NB4 (cell line): ENCODE data around the gene LGALS7.

Source experiments
- DNase-seq: peaks from one replicate; pipeline ENCODE4 v3.0.0; 2010; ENCODE audit warnings: low read depth
- H3K4me3 ChIP-seq: one replicate; pipeline ENCODE4 v1.5.1; 2011; ENCODE audit warnings: mild to moderate bottlenecking, low read depth, low read length, moderate library complexity
- CTCF ChIP-seq: IDR thresholded peaks from one replicate; pipeline ENCODE4 v1.5.1; 2012; ENCODE audit warnings: low read depth, low read length
- MYC ChIP-seq: IDR thresholded peaks from 2 replicates; pipeline ENCODE4 v1.6.1; 2011; ENCODE audit warnings: low read depth, low read length
- POLR2A ChIP-seq: IDR thresholded peaks from 2 replicates; pipeline ENCODE4 v1.6.1; 2011; ENCODE audit warnings: mild to moderate bottlenecking; ENCODE audit not compliant: insufficient read length; ENCODE audit errors: extremely low read depth
- TF ChIP-seq, protein P1 (sequence below): IDR thresholded peaks from 2 replicates; pipeline ENCODE4 v1.6.1; 2011; ENCODE audit warnings: low read depth, low read length

LGALS7 gene

GRCh38 chr19:38730470-38730730, 42.9 kb downstream of the LGALS7 start:
- TF ChIP-seq POLR2A: no peak
- TF ChIP-seq, protein P1, sequence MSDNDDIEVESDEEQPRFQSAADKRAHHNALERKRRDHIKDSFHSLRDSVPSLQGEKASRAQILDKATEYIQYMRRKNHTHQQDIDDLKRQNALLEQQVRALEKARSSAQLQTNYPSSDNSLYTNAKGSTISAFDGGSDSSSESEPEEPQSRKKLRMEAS: no peak
- no peak for TF ChIP-seq CTCF
- no peak for TF ChIP-seq MYC
- no peak overlapping the region for H3K4me3 ChIP-seq
- DNase-seq: no peak

DNA sequence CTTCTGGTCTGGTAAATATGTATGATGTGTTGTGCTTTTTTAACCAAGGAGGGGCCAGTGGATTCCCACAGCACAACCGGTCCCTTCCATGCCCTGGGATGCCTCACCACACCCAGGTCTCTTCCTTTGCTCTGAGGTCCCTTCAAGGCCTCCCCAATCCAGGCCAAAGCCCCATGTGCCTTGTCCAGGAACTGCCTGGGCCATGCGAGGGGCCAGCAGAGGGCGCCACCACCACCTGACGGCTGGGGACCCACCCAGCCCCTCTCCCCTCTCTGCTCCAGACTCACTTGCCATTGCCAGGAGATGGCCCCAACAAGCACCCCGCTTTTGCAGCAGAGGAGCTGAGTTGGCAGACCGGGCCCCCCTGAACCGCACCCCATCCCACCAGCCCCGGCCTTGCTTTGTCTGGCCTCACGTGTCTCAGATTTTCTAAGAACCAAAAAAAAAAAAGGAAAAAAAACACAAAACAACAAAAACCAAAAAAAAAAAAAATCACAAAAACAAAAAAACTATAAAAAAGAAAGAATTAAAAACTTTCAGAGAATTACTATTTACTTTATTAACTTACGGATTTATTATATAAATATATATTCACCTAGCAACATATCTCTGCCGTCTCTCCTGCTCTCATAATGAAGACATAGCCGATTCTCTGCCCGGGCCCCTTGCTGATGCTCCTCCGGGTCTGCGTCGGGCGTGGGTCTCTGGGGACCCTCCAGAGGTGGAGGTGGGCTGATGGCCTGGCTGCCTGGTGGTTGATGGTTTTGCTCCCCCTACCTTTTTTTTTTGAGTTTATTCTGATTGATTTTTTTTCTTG, 43.5 kb downstream of the LGALS7 start:
- peak; percentile 66 for DNase-seq
- no peak overlapping the region for H3K4me3 ChIP-seq
- TF ChIP-seq, protein P1: peak; percentile 61; the same call in 1 of the 2 replicates
- TF ChIP-seq CTCF (peak; percentile 59), POLR2A (no peak), MYC (peak; percentile 62; the same call in 1 of the 2 replicates)

DNA sequence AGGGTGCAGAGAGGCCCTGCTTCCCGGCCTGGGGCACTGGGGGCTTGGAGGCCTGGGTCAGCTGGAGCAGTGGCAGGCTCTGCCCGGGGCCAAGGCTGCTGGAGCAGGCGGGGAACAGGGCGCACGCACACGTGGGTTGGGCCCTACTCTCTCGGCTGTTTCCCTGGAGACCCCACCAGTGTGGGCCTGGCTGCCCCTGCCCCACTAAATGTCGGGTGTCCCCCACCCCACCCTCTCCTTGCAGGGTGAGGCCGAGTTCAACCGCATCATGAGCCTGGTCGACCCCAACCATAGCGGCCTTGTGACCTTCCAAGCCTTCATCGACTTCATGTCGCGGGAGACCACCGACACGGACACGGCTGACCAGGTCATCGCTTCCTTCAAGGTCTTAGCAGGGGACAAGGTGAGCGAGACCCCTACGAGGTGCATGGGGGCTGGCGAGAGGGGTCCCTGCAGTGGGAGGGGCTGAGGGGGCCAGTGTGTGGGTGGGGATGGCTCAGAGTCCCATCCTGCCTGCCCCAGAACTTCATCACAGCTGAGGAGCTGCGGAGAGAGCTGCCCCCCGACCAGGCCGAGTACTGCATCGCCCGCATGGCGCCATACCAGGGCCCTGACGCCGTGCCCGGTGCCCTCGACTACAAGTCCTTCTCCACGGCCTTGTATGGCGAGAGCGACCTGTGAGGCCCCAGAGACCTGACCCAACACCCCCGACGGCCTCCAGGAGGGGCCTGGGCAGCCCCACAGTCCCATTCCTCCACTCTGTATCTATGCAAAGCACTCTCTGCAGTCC, 44.4 kb downstream of the LGALS7 start:
- H3K4me3 ChIP-seq: no peak overlapping the region
- no peak for DNase-seq
- TF ChIP-seq MYC: no peak
- TF ChIP-seq, protein P1: no peak
- no peak for TF ChIP-seq CTCF
- TF ChIP-seq POLR2A: no peak

GRCh38 chr19:38727868-38728660, 45.3 kb downstream of the LGALS7 start:
- DNase-seq: no peak
- H3K4me3 ChIP-seq: no peak overlapping the region
- no peak for TF ChIP-seq POLR2A
- TF ChIP-seq, protein P1: no peak
- TF ChIP-seq MYC: no peak
- no peak for TF ChIP-seq CTCF

- TF ChIP-seq POLR2A: no peak
- TF ChIP-seq, protein P1: no peak
- TF ChIP-seq CTCF: no peak
- no peak for TF ChIP-seq MYC
- DNase-seq: no peak
- no peak overlapping the region for H3K4me3 ChIP-seq
Measured at GRCh38 chr19:38727306-38727867, 45.9 kb downstream of the LGALS7 start.
